IMR-90 (cell line): Measurements from ENCODE around the gene TAPT1.

ENCODE experiments used
- CTCF ChIP-seq: conservative IDR thresholded peaks from 2 replicates; pipeline ENCODE4 v1.5.1; 2012; ENCODE audit warnings: mild to moderate bottlenecking, low read depth, low read length, improper control_type of control experiment
- POLR2A ChIP-seq: IDR thresholded peaks from 2 replicates; pipeline ENCODE4 v1.6.1; 2012; ENCODE audit warnings: mild to moderate bottlenecking, low read depth, low read length
- RAD21 ChIP-seq: IDR thresholded peaks from 2 replicates; pipeline ENCODE4 v1.6.1; 2012; ENCODE audit warnings: low read length, improper control_type of control experiment
- RFX5 ChIP-seq: IDR thresholded peaks from 2 replicates; pipeline ENCODE4 v1.8.0; 2012; ENCODE audit warnings: low read depth, mild to moderate bottlenecking, low read length, moderate library complexity

- no peak for TF ChIP-seq CTCF
- no peak for TF ChIP-seq RFX5
- TF ChIP-seq POLR2A, result no peak
- TF ChIP-seq RAD21, result no peak
These were observed 102.8 kb downstream of the TAPT1 start for GRCh38 chr4:16123356-16124084.
